ENCODE measurements around the gene DCTN3.

Gene DCTN3

GRCh38 chr9:34634551-34635248, 14.4 kb upstream of the DCTN3 start:
- TF ChIP-seq, protein P1, sequence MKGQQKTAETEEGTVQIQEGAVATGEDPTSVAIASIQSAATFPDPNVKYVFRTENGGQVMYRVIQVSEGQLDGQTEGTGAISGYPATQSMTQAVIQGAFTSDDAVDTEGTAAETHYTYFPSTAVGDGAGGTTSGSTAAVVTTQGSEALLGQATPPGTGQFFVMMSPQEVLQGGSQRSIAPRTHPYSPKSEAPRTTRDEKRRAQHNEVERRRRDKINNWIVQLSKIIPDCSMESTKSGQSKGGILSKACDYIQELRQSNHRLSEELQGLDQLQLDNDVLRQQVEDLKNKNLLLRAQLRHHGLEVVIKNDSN (IDR thresholded peaks at IDR 0.05), result no peak
- TF ChIP-seq EGR1 (IDR thresholded peaks at IDR 0.05), result no peak
- no peak for TF ChIP-seq TAF1 (IDR thresholded peaks at IDR 0.05; ENCODE audit: low read depth)
- no peak for TF ChIP-seq YY1 (IDR thresholded peaks at IDR 0.05; ENCODE audit: low read depth)
- TF ChIP-seq, protein P2, sequence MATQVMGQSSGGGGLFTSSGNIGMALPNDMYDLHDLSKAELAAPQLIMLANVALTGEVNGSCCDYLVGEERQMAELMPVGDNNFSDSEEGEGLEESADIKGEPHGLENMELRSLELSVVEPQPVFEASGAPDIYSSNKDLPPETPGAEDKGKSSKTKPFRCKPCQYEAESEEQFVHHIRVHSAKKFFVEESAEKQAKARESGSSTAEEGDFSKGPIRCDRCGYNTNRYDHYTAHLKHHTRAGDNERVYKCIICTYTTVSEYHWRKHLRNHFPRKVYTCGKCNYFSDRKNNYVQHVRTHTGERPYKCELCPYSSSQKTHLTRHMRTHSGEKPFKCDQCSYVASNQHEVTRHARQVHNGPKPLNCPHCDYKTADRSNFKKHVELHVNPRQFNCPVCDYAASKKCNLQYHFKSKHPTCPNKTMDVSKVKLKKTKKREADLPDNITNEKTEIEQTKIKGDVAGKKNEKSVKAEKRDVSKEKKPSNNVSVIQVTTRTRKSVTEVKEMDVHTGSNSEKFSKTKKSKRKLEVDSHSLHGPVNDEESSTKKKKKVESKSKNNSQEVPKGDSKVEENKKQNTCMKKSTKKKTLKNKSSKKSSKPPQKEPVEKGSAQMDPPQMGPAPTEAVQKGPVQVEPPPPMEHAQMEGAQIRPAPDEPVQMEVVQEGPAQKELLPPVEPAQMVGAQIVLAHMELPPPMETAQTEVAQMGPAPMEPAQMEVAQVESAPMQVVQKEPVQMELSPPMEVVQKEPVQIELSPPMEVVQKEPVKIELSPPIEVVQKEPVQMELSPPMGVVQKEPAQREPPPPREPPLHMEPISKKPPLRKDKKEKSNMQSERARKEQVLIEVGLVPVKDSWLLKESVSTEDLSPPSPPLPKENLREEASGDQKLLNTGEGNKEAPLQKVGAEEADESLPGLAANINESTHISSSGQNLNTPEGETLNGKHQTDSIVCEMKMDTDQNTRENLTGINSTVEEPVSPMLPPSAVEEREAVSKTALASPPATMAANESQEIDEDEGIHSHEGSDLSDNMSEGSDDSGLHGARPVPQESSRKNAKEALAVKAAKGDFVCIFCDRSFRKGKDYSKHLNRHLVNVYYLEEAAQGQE (IDR thresholded peaks at IDR 0.05; ENCODE audit: low read depth), result no peak
- no peak for TF ChIP-seq TEAD4 (IDR thresholded peaks at IDR 0.05)
- TF ChIP-seq CEBPB (IDR thresholded peaks at IDR 0.05), result no peak
- no peak for TF ChIP-seq NFIC (IDR thresholded peaks at IDR 0.05)
- TF ChIP-seq EP300 (IDR thresholded peaks at IDR 0.05; ENCODE audit: borderline replicate concordance), result no peak
- no peak for TF ChIP-seq MAX (IDR thresholded peaks at IDR 0.05)
- no peak for TF ChIP-seq CREB1 (IDR thresholded peaks at IDR 0.05; ENCODE audit: low read depth)
- no peak for TF ChIP-seq ZBTB7A (IDR thresholded peaks at IDR 0.05; ENCODE audit: low read depth)
- TF ChIP-seq TCF12 (IDR thresholded peaks at IDR 0.05; ENCODE audit: low read depth), result no peak
- TF ChIP-seq RAD21 (IDR thresholded peaks at IDR 0.05; ENCODE audit: low read depth), result no peak
- no peak for TF ChIP-seq FOXM1 (IDR thresholded peaks at IDR 0.05; ENCODE audit: borderline replicate concordance, low read depth)

- TF ChIP-seq TCF12 (IDR thresholded peaks at IDR 0.05; ENCODE audit: low read depth), result no peak
- TF ChIP-seq FOXM1 (IDR thresholded peaks at IDR 0.05; ENCODE audit: borderline replicate concordance, low read depth), result no peak
- no peak for TF ChIP-seq NFIC (IDR thresholded peaks at IDR 0.05)
- TF ChIP-seq EGR1 (IDR thresholded peaks at IDR 0.05), result no peak
- TF ChIP-seq CREB1 (IDR thresholded peaks at IDR 0.05; ENCODE audit: low read depth), result no peak
- TF ChIP-seq, protein P2 (IDR thresholded peaks at IDR 0.05; ENCODE audit: low read depth), result no peak
- TF ChIP-seq, protein P1 (IDR thresholded peaks at IDR 0.05), result no peak
- peak; percentile 29; the same call in 1 of the 2 replicates for TF ChIP-seq TEAD4 (IDR thresholded peaks at IDR 0.05)
- TF ChIP-seq ZBTB7A (IDR thresholded peaks at IDR 0.05; ENCODE audit: low read depth), result no peak
- no peak for TF ChIP-seq CEBPB (IDR thresholded peaks at IDR 0.05)
- peak; percentile 76 for TF ChIP-seq RAD21 (IDR thresholded peaks at IDR 0.05; ENCODE audit: low read depth)
- no peak; the same call in 1 of the 2 replicates for TF ChIP-seq MAX (IDR thresholded peaks at IDR 0.05)
- TF ChIP-seq TAF1 (IDR thresholded peaks at IDR 0.05; ENCODE audit: low read depth), result no peak
- TF ChIP-seq YY1 (IDR thresholded peaks at IDR 0.05; ENCODE audit: low read depth), result no peak
These were observed 13.7 kb upstream of the DCTN3 start for GRCh38 chr9:34633851-34634550.

DNA sequence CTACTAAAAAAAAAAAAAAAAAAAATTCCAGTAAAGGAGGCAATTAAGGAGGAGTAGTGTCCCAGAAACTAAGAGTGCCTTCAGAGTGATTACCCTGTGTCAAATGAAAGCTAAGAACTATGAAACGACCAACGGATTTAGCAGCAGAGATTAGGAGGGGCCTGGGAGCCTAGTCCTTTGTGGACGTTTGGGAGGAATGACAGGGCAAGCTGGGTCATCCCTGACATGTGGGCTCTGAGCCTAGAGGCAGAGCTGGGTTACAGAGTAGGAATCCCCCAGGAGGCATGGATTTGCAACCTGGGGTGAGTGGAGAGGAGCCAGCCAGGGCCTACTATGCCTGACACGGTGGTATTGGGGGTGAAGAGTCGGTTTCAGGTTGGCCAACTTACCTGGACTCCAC, 12.9 kb upstream of the DCTN3 start:
- TF ChIP-seq TCF12 (IDR thresholded peaks at IDR 0.05; ENCODE audit: low read depth) (no peak), ZBTB7A (IDR thresholded peaks at IDR 0.05; ENCODE audit: low read depth) (no peak), TEAD4 (IDR thresholded peaks at IDR 0.05) (no peak), YY1 (IDR thresholded peaks at IDR 0.05; ENCODE audit: low read depth) (no peak), CREB1 (IDR thresholded peaks at IDR 0.05; ENCODE audit: low read depth) (no peak), NFIC (IDR thresholded peaks at IDR 0.05) (no peak), CEBPB (IDR thresholded peaks at IDR 0.05) (no peak)

- TF ChIP-seq ZBTB7A (IDR thresholded peaks at IDR 0.05; ENCODE audit: low read depth), result no peak
- no peak for TF ChIP-seq RAD21 (IDR thresholded peaks at IDR 0.05; ENCODE audit: low read depth)
- no peak for TF ChIP-seq CEBPB (IDR thresholded peaks at IDR 0.05)
These were observed 10.3 kb upstream of the DCTN3 start for GRCh38 chr9:34630402-34631154.

GRCh38 chr9:34629491-34629808, 9.2 kb upstream of the DCTN3 start:
- TF ChIP-seq TAF1 (IDR thresholded peaks at IDR 0.05; ENCODE audit: low read depth) (no peak), RAD21 (IDR thresholded peaks at IDR 0.05; ENCODE audit: low read depth) (no peak), ZBTB7A (IDR thresholded peaks at IDR 0.05; ENCODE audit: low read depth) (no peak), TCF12 (IDR thresholded peaks at IDR 0.05; ENCODE audit: low read depth) (no peak), EGR1 (IDR thresholded peaks at IDR 0.05) (no peak), YY1 (IDR thresholded peaks at IDR 0.05; ENCODE audit: low read depth) (no peak), CEBPB (IDR thresholded peaks at IDR 0.05) (no peak)
- TF ChIP-seq, protein P1 (IDR thresholded peaks at IDR 0.05), result no peak

All from Ishikawa (cell line).